Measurements from ENCODE around the gene CLN3. TPM values are rescaled to one million over a fixed set of nuclear protein-coding genes. Genes with fewer than 3 reads are reported as not detected.
"Not testable (repeated sequence)": the region's sequence is repeated elsewhere in the genome, so short reads cannot be mapped to it uniquely, and the experiment has no call there.

The CLN3 gene
- total RNA-seq, 1 donor, result 39.0 TPM

GRCh38 chr16:28514246-28514645 lies 22.4 kb upstream of the CLN3 start:
- no peak for DNase-seq (ENCODE audit: low read depth in 2 of 3, low spot score in 2 of 3)

- DNase-seq (ENCODE audit: low read depth in 2 of 3, low spot score in 2 of 3), result no peak
Observed at GRCh38 chr16:28513484-28514181, 21.8 kb upstream of the CLN3 start.

- DNase-seq (ENCODE audit: low read depth in 2 of 3, low spot score in 2 of 3), result no peak
Observed at GRCh38 chr16:28511801-28512789, 20.2 kb upstream of the CLN3 start.

GRCh38 chr16:28511031-28511430 lies 19.2 kb upstream of the CLN3 start:
- no peak for DNase-seq (ENCODE audit: low read depth in 2 of 3, low spot score in 2 of 3)

- DNase-seq (ENCODE audit: low read depth in 2 of 3, low spot score in 2 of 3), result no peak
Observed at GRCh38 chr16:28505489-28506137, 13.7 kb upstream of the CLN3 start.

GRCh38 chr16:28504707-28505404 lies 13.0 kb upstream of the CLN3 start:
- DNase-seq (ENCODE audit: low read depth in 2 of 3, low spot score in 2 of 3), result no peak

- no peak for DNase-seq (ENCODE audit: low read depth in 2 of 3, low spot score in 2 of 3)
Observed at GRCh38 chr16:28503470-28504259, 11.8 kb upstream of the CLN3 start.

GRCh38 chr16:28502290-28502689 lies 10.4 kb upstream of the CLN3 start:
- DNase-seq (ENCODE audit: low read depth in 2 of 3, low spot score in 2 of 3), result no peak

GRCh38 chr16:28501258-28502232 lies 9.7 kb upstream of the CLN3 start:
- no peak for DNase-seq (ENCODE audit: low read depth in 2 of 3, low spot score in 2 of 3)

- DNase-seq (ENCODE audit: low read depth in 2 of 3, low spot score in 2 of 3), result not testable (repeated sequence)
Observed at GRCh38 chr16:28500476-28501180, 8.8 kb upstream of the CLN3 start.

GRCh38 chr16:28499854-28500253 lies 8.0 kb upstream of the CLN3 start:
- no peak for DNase-seq (ENCODE audit: low read depth in 2 of 3, low spot score in 2 of 3)

GRCh38 chr16:28498666-28499381 lies 7.0 kb upstream of the CLN3 start:
- no peak for DNase-seq (ENCODE audit: low read depth in 2 of 3, low spot score in 2 of 3)

- DNase-seq (ENCODE audit: low read depth in 2 of 3, low spot score in 2 of 3), result no peak
Observed at GRCh38 chr16:28497861-28498599, 6.2 kb upstream of the CLN3 start.

GRCh38 chr16:28497386-28497785 lies 5.5 kb upstream of the CLN3 start:
- no peak for DNase-seq (ENCODE audit: low read depth in 2 of 3, low spot score in 2 of 3)

GRCh38 chr16:28496844-28497243 lies 5.0 kb upstream of the CLN3 start:
- no peak for DNase-seq (ENCODE audit: low read depth in 2 of 3, low spot score in 2 of 3)

GRCh38 chr16:28495795-28496749 lies 4.2 kb upstream of the CLN3 start:
- no peak for DNase-seq (ENCODE audit: low read depth in 2 of 3, low spot score in 2 of 3)

Measured in hematopoietic multipotent progenitor cell (in vitro differentiated cells).